WI38 (cell line): ENCODE results near the gene CDKL5.

Source experiments
- H3K4me3 ChIP-seq: 2 replicates; pipeline ENCODE4 v1.5.1; 2011; ENCODE audit warnings: low read depth, mild to moderate bottlenecking, control low read depth, low read length
- TF ChIP-seq, protein P1 (sequence below): IDR thresholded peaks from 2 replicates; pipeline ENCODE4 v1.5.1; 2012; ENCODE audit warnings: low read depth, mild to moderate bottlenecking, control low read depth, low read length

CDKL5 gene

DNA sequence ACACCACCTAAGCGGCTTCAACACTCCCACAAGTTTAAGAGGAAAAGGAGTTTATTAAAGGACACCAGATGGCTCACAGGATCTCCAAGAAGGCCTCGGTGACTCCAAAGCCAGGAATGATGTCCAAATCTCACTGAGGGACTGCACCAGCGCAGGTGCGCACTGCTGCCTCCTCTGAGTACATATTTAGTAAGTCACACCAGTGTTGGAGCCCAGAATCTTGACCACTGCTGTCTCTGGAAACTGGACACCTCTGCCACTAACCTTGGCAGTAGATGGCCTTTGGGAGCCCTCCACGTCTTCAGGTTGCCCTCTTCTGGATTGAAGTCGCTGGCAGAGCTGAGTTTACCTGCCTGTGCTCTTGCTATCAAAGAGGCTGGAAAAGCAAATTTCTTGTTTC lies 256.6 kb downstream of the CDKL5 start:
- TF ChIP-seq, protein P1, sequence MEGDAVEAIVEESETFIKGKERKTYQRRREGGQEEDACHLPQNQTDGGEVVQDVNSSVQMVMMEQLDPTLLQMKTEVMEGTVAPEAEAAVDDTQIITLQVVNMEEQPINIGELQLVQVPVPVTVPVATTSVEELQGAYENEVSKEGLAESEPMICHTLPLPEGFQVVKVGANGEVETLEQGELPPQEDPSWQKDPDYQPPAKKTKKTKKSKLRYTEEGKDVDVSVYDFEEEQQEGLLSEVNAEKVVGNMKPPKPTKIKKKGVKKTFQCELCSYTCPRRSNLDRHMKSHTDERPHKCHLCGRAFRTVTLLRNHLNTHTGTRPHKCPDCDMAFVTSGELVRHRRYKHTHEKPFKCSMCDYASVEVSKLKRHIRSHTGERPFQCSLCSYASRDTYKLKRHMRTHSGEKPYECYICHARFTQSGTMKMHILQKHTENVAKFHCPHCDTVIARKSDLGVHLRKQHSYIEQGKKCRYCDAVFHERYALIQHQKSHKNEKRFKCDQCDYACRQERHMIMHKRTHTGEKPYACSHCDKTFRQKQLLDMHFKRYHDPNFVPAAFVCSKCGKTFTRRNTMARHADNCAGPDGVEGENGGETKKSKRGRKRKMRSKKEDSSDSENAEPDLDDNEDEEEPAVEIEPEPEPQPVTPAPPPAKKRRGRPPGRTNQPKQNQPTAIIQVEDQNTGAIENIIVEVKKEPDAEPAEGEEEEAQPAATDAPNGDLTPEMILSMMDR = no peak
- no peak overlapping the region for H3K4me3 ChIP-seq

- no peak overlapping the region for H3K4me3 ChIP-seq
- TF ChIP-seq, protein P1 = no peak
Observed at GRCh38 chrX:18682979-18683387, 257.6 kb downstream of the CDKL5 start.

DNA sequence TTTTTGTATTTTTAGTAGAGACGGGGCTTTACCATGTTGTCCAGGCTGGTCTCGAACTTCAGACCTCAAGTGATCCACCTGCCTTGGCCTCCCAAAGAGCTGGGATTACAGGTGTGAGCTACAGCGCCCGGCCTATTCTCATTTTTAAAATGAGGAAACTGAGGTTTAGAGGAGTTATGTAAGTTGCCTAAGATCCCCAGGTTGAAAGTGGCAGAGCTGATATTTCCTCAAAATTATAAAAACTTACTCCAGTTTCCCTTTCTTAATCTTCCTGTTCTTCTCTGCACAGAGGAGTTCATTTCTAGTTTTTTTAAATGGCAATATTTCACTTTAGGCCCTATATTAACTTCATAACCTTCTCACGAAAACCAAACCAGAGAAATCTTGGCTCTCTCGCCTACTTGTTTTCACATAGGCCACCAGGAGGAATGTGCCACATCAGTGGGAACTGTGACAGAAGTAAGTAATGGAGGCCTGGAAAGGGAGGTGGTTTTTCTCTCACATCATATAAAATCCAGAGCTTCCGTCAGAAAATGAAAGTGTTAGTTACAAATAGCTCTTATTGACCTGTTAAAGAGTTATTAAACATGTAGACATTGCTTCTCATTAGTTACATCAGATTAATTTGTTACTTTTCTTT lies 262.6 kb downstream of the CDKL5 start:
- H3K4me3 ChIP-seq = no peak overlapping the region
- TF ChIP-seq, protein P1 = no peak

DNA sequence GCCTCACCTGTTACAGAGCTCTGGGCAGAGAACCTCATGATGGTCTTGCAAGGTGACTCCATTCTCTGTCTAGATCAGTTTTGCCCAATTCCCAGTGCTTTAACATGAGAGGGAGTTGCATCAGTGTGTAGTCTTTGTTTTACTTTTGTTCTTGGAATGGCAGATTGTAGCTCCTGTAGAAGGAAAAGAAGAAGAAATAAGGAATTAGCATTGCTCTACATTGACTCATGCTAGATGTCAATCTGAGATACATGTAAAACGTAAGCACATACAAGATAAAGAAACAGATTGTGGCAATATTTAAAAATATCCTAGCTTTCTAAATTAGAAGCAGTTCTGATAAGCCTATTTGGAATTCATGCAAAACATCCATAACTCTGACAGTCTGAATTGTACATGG lies 266.0 kb downstream of the CDKL5 start:
- H3K4me3 ChIP-seq = no peak overlapping the region
- TF ChIP-seq, protein P1 = no peak

- TF ChIP-seq, protein P1 = no peak
Observed at GRCh38 chrX:18692541-18692940, 267.1 kb downstream of the CDKL5 start.

DNA sequence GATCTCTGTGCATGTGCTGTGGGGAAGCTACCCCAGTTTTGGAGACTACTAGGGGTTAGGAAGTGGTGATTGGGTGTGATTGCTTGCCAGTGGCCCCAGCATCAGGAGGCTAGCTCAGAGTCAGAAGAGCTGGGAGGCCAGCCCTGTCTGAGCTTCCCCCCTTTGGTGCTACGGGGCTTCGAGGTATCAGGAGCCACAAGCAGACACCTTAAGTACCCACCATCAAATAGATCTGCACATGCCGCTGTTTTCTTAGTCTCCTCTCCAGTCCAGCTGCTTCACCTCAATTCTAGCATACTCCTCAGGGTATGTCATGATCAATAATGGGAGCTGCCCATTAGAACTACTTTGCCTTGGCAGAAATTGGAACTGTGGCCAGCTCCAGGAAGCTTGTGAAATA lies 271.2 kb downstream of the CDKL5 start:
- H3K4me3 ChIP-seq = no peak overlapping the region
- TF ChIP-seq, protein P1 = no peak

More at GRCh38 chrX:18692541-18692940, 267.1 kb downstream of the CDKL5 start:
- H3K4me3 ChIP-seq = no peak overlapping the region

- TF ChIP-seq, protein P1 = no peak
- no peak overlapping the region for H3K4me3 ChIP-seq
Observed at GRCh38 chrX:18698737-18699650, 273.6 kb downstream of the CDKL5 start.
